Stimulated activated CD8-positive, alpha-beta memory T cell treated with anti-CD3 and anti-CD28 coated beads, Interleukin-4, amount 100 ng/mL, for 48 hours (primary cell): ENCODE measurements around the gene FLVCR2.

Experiments used
- DNase-seq: peaks from one replicate; pipeline ENCODE4 v3.0.0-alpha.2; 2020

The FLVCR2 gene

DNA sequence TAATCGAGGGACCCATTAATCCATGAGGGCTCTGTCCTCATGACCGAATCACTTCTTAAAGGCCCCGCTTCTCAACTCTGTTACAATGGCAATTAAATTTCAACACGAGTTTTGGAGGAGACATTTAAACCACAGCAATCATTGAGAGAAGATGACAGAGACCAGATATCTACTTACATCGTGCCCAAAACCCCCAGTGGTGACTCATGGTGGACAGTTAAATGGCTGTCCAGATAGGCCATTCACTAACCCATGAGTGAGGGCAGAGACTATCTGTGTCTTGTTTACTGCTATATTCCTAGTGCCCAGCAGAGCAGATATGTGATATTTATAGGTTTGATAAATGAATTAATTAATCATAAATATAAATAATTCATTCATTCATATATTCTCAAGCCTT, 20.0 kb upstream of the FLVCR2 start:
- no peak for DNase-seq

DNA sequence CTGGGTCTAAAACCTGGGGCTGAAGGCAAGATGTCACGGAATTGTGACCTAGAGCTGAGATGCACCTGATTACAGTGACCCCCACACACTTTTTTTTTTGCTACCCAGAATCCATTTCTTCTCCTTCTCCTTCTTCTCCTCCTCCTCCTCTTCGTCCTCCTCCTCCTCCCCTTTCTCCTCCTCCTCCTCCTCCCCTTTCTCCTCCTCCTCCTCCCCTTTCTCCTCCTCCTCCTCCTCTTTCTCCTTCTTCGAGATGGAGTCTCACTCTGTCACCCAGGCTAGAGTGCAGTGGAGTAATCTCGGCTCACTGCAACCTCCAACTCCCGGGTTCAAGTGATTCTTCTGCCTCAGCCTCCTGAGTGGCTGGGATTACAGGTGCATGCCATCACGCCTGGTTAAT, 19.4 kb upstream of the FLVCR2 start:
- DNase-seq = no peak

DNA sequence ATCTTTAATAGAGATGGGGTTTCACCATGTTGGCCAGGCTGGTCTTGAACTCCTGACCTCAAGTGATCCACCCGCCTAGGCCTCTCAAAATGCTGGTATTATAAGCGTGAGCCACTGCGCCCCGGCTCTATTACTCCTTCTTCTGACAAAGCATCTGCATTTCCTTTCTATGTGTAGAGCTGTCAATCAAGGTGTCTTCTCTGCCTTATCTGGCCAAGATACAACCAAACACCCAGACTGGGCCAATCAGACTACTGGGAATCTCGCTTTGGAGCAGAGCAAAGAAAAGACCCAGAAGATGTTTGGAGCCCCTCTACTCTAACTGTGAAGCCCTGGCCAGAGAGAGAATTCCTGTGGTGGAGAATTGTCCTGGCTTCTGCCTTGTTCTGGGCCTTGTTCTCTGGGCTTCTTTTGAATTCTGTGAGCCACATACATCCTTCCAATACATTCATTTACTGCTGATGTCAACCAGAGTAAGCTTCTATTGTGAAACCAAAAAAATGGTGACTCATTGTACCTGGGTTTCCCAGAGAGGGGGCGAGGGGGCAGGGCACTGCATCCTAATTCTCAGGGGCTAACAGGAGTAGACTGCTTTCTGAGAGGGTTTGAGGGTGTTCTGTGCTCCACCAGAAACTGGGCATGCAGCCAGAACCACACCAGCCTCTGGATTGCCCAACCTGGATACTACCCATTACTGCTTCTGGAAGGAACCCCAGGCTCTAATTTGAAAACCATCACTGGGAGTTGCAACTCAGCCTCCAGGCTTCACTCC, 18.8 kb upstream of the FLVCR2 start:
- DNase-seq = peak; percentile 81

DNA sequence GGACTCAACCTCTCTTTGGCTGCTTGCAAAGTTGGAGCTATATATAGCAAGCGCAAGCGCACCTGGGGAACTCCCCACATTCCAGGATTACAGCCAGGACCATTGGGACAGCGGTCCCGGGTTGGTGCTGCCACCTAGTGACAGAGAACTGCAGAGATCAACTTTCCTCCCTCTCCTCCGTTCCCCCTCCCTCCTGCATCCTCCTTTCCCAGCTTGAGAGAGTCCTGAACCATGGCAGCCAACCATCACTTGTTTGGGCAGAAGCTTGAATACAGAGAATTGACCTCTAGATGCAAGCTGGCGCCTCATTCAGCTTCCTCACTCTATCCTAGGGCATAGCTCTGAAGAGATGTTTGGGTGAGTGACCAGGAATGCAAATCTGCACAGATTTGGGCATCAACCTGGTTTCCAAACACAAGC, 17.4 kb upstream of the FLVCR2 start:
- DNase-seq = peak; percentile 70

DNA sequence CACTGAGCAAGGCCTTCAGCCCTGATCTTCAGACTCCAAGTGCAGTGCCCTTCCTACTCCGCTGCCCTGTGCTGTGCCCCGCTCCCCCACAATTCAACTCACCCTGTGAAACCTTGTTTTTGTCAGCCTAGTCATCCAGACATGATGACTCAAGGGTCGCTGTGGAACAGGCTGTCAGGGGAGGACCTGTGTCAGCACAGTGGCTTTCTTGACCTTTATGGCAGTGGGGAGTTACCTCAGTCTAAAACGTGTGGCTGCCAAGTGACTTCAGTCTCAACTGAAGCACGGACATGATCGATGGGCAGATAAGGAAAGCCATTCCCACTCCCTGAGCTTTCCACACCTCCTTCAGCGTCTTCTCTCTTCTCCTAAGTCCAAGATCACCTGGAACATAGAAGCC, 16.3 kb upstream of the FLVCR2 start:
- DNase-seq = peak; percentile 81

DNA sequence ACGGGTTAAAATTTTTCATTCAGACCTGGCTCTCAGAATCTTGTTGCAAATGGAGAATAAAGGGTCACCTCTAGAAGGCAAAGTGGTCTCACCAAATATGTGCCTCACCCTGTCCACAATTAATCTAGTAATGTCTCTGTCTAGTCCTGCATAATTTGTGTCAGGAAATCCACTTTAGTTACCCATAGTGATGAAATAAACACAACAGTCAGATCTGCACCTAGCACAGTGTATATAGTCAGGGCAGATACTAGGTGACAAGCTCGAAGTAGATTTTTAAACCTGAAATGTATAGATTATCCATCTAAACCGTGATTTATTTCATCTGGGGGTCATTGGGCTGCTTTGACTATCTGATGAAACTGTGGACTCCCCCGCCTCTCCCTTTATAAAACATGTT, 15.9 kb upstream of the FLVCR2 start:
- DNase-seq = no peak

DNA sequence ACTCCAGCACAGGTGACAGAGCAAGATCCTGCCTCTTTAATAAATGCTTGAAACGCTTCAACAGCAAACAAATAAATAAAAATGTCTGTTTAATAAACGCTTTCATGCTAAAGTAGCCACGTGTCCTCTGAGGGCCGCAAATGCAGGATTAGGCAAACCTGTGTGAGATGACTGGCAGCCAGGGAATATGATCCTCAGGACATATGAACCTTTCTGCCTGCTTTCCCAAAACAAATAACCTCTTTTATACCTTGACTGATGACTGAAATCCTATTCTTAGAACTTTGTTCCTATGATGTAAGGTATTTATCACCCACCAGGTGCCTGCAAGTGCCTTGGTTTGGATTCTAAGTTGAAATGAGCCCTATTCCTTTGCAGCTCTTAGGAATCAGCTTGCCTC, 14.5 kb upstream of the FLVCR2 start:
- no peak for DNase-seq

DNA sequence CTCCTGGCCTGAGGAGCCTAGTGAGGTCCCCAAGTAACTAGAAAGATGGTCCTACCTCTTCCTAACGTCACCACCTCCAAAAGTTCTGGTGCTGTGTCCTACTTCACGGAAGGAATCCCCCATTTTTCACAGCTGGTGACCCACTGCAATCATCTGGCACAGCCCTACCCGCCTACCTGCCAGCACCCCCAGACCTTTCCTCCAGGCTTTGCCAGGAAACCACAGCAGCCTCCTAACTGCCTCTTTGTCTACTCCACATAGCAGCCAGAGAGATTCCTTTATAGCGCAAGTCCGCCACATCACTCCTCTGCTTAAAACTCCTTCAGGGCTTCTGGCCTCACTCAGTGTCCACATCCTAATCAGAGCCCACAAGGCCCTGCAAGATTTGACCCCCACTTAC, 13.4 kb upstream of the FLVCR2 start:
- no peak for DNase-seq

DNA sequence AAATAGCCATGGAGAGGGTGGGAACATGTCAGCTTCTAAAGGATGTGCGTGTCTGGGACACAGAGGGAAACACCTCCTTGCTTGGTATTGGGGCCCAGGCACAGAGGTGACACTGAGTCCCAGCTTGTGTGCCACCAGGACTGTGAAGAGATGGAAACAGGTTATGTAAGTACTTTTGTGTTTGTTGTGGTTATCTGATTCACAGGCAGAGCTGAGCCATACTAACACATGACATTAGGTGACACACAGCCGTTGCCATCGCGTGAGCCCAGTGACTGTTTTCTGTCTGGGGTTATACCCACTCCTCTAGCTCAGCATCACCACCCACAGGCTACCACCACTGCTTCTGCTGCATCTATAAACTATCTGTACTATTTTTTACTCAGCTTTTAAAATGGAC, 12.1 kb upstream of the FLVCR2 start:
- peak; percentile 85 for DNase-seq

DNA sequence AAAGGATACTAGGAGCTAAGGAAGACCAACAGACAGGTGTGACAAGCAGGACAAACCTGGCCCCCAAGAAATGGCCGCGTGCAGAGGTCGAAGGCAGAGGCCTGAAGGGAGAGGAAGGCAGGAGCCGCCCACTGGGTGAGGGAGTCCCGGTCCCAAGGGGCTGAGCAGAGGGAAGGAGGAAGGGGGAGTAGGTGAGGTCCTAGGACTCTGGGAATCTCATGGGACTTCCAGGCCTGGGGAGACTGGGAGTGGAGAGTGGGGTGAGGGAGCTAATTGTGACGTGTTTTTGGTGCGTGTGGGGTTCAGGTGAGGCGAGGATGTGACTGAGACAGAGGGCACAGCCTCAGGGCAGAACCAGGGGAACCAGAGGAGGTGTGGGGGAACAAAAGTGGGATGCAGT, 11.7 kb upstream of the FLVCR2 start:
- DNase-seq = peak; percentile 41

DNA sequence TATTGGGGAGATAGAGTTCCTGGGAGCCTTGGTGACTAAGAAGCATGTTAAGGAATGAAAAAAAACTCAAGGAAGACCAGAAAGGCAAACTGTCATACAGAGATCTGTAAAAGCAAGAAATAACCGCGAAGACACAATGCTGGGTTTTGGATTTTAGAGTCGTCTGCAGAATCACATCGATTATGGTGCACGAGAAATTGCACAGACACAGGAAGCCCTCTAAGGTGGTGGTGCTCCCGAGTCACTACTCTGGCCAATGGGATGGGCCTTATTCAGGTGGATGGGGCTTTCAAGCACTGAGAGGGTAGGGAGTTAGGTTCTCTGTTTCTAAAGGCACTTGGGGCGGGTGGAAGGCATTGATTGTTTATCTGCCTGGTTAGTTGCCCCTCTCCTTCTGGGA, 10.3 kb upstream of the FLVCR2 start:
- no peak for DNase-seq

DNA sequence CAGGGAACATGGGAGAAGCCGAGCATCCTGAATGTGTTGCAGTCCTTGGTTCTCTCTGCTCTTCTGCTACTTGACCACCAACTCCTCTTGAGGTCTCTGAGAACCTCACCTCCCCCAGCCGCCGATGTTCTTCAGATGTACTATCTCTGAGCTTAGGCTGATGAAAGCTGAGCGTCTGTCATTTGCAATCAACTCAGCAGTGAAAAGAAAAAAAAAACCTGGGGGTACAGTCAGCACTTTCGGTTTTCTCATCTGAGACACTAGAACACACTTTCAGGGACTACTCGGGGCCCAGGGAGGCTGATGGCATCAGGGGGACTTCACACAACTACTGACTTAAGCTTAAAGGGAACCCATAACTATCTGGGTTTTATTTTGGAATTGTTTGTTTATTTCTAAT, 9.6 kb upstream of the FLVCR2 start:
- peak; percentile 59 for DNase-seq

DNA sequence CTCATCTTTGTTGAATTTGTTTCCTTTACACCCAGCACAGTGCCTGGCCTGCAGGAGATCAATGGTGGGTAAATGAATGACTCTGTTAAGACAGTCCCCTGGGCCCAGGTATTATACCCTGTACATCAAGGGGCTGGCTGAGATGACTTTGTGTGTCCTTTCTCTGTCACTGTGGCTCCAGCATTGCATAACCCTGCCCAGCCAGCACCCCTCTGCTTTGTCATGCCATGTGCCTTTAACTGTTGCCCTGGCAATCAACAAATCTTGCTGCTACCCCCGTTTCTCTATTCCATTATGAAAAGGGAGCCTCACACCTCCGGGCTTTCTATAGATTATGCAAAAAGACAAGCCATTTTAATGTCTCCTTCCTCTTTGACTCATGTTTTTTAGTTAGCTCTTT, 7.6 kb upstream of the FLVCR2 start:
- peak; percentile 50 for DNase-seq

DNA sequence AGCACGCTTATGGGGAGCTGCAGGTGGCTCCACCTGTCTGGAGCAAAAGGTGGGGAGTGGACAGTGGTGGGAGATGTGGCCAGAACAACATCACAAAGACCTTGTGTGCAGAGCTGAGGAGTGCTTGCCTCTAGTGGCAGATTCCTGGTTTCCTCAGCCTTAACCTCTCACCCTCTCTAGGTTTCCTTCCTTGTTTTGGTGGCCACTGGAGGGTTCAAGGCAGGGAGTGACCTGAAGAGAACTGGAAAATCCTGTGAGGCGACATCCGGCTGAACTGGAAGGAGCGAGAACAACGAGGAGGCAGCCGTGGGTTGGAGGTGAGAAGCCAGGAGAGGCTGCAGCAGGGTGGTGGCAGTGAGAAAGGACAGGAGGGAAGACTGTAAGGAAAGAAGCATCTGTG, 6.3 kb upstream of the FLVCR2 start:
- DNase-seq = no peak

DNA sequence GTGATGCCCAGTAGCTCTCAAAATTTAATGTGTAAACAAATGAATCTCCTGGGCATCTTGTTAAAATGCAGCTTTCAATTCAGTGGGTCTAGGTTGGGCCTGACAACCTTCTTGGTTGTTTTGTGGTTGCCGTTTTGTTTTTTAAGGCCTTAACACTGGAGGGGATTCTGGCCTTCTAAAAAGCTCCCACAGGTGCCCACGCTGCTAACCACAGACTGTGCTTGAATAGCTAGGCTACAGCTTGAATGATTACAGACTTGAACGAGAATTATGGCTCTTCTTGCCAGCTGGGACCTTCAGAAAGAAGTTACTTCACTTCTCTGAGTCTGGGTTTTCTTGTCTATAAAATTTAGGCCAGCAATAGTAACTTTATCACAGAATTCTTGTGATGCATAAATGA, 1.3 kb upstream of the FLVCR2 start:
- no peak for DNase-seq

DNA sequence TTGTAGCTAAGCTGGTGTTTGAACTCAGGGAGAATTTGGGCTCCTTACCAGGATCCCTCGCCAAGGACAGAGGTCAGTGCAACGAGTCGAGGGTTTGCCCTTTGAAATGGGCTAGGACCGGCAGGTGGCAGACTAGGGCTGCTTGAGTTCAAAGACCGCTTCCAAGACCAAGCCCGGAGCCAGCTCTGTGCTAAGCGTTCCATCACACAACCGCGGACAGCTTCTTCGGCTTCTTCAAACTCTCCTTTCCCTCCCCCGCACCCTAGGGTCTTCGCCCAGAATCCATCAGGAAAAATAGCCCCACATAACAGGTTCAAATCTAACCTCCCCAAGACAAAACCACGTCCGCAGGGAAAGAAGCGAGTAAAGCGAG, 705 bp upstream of the FLVCR2 start:
- peak; percentile 85 for DNase-seq

DNA sequence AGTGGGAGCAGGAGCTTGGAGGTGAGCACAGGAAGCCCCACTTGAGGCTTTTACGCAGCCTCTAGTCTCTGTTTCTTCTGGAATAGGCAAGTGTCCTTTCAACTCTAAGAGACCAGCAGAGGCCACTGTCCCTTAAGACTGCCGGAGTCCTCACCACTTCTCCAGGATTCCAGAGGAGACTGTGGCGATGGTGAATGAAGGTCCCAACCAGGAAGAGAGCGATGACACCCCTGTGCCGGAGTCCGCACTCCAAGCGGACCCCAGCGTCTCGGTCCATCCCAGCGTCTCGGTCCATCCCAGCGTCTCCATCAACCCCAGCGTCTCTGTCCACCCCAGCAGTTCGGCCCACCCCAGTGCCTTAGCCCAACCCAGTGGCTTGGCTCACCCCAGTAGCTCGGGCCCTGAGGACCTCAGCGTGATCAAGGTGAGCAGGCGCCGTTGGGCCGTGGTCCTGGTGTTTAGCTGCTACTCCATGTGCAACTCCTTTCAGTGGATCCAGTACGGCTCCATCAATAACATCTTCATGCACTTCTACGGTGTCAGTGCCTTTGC, 442 bp downstream of the FLVCR2 start:
- DNase-seq = no peak

DNA sequence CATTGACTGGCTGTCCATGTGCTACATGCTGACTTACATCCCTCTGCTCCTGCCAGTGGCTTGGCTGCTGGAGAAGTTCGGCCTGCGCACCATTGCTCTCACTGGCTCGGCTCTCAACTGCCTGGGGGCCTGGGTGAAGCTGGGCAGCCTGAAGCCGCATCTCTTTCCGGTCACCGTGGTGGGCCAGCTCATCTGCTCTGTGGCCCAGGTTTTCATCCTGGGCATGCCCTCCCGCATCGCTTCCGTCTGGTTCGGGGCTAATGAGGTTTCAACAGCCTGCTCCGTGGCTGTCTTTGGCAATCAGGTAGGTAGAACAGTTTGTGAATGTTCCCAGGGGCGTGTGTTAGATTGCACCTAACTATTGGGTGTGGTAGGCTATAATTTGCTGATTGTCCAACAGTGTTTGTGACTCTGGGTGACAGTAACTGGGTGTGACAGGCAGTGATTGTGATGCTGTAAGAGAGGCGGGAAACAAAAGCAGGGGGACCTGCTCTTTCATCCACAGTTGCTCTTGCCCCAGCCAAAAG, 981 bp downstream of the FLVCR2 start:
- no peak for DNase-seq

DNA sequence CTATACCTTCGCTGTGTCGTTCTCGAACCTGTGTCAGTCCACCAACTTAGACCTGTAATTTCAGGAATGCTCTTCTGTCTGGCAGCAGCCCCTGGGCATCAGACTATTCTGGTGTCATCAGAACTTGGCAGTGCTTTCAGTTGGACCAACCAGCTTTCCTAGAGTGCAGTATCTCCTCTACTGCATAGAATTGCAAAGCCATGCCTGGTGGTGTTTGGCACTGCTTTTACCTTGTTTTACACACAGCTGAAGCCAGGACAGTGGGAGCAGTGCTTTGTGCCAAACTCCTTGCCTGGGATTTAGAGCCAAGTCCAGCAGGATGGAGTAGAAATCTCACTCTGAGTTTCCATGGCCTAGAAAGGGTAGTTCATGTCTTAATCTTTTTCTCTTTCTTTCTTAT, 1.5 kb downstream of the FLVCR2 start:
- DNase-seq = no peak

DNA sequence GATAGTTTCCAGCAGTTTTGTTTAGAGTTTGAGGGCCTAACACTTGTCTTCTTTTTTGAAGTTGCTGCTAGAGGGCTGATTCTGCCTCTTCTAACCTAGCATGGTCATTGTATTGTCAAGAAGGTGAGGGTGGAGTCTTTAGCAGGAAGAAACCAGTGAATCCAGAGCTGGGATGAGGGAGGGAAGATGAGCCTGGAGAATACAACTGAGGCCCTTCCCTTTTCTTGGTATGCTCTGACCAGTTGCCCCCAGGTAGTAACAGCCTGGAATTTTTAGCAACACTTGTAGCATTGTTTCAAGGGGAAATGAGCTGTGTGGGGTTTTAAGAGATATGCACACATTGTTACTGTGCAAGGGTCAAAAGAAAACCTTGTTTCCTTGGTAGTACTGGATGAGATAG, 9.0 kb downstream of the FLVCR2 start:
- DNase-seq = no peak

DNA sequence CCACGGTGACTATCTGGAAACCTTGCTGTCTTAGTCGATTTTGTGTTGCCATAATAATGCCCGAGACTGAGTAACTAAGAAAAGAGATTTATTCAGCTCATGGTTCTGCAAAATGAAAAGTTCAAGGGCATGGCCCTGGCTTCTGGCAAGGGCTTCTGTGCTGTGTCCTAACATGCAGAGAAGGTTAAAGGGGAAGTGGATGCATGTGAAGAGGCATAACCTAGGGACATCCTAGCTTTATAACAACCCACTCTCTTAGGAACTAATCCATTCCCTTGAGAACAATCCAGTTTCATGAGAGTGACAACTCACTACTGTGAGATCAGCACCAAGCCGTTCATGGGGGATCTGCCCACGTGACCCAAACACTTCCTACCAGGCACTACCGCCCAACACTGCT, 11.5 kb downstream of the FLVCR2 start:
- no peak for DNase-seq

DNA sequence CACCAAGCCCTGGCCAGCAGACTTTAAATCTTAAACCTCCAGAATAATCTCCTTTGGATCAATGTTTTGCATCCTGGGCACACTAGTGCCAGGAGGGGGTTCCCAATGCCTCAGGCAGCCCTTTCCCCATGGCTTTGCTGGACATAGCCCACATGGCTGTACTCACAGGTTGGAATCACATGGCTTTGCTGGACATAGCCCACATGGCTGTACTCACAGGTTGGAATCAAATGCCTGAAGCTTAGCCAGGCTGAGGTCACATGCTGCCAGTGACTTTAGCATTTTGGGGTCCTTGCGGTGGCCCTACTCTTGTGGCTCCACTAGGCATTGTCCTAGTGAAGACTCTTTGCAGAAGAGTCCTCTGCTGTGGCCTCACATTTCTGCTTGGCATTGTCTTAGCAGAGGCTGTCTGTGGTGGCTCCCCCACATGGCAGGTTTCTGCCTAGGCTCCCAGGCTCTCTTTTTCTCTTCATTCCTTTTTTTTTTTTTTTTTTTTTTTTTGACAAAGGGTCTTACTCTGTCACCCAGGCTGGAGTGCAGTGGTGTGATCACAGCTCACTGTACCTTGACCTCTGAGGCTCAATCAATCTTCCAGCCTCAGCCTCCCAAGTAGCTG, 13.0 kb downstream of the FLVCR2 start:
- DNase-seq = no peak

DNA sequence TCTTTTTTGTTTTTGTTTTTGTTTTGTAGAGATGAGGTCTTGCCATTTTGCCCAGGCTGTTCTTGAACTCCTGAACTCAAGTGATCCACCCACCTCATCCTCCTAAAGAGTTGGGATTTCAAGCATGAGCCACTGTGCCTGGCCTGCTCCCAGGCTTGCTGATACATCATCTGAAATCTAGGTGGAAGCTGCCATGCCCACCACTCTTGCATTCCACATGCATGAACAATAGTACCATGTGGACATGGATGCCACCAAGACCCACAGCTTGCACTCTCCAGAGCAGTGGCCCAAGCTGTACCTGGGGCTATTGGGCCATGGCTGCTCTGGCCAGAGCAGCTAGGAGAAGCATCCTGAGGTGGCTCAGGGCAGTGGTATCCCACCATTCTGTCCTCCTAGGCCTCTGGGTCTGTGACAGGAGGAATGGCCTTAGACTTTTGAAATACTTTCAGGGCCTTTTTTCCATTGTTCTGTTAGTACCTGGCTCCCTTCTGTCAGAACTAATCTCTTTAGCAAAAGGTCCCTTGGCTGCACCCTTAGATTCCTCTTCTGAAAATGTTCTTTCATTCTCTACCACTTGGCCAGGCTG, 13.7 kb downstream of the FLVCR2 start:
- no peak for DNase-seq

DNA sequence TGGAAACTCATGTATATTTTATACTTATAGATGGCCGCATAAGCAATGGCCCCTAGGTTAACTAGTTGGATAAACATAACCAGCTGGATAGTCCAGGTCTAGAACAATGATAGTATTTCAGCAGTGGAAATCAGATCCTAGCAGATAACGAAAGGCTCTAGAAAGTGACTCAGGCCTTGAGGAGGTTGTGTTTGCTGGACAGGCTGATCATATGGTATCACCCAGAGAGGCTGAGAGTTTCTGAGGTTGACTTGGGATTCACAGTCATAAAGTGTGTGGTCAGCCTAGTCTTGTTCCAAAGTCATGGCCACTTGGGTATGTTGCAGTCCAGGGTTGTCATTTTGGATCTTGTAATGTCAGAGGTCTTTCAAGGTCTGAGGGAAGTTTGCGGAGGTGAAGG, 16.8 kb downstream of the FLVCR2 start:
- DNase-seq = no peak
